Memory B cell (primary cell): ENCODE data around the gene TSR3.
A peak's percentile ranks its signal among the peaks of the same experiment; 100 is the strongest.

Experiments used
- ATAC-seq: fragments of 150-1000 bp; cut with Tn5 transposase; 2 replicates; pipeline ENCODE4 v1.10.0; 2021; ENCODE audit warnings: low read depth, mild to moderate bottlenecking, moderate library complexity
- DNase-seq, 2 donors: peaks; one replicate each; pipeline ENCODE4 v3.0.0; 2022; ENCODE audit warnings: low spot score in 2 of 2
- H3K27ac Mint-ChIP-seq: one replicate; pipeline ENCODE4 v1.8.0; 2022; ENCODE audit warnings: mild to moderate bottlenecking, moderate library complexity, mixed read lengths
- H3K27me3 Mint-ChIP-seq: one replicate; pipeline ENCODE4 v1.8.0; 2022; ENCODE audit warnings: mixed read lengths
- H3K36me3 Mint-ChIP-seq: one replicate; pipeline ENCODE4 v1.8.0; 2022; ENCODE audit warnings: mild to moderate bottlenecking, mixed read lengths
- H3K4me1 Mint-ChIP-seq: one replicate; pipeline ENCODE4 v1.8.0; 2022; ENCODE audit warnings: mixed read lengths
- H3K4me3 Mint-ChIP-seq: one replicate; pipeline ENCODE4 v1.8.0; 2022; ENCODE audit warnings: mild to moderate bottlenecking, moderate library complexity, mixed read lengths
- H3K9me3 Mint-ChIP-seq: one replicate; pipeline ENCODE4 v1.8.0; 2022; ENCODE audit warnings: mixed read lengths

The TSR3 gene

DNA sequence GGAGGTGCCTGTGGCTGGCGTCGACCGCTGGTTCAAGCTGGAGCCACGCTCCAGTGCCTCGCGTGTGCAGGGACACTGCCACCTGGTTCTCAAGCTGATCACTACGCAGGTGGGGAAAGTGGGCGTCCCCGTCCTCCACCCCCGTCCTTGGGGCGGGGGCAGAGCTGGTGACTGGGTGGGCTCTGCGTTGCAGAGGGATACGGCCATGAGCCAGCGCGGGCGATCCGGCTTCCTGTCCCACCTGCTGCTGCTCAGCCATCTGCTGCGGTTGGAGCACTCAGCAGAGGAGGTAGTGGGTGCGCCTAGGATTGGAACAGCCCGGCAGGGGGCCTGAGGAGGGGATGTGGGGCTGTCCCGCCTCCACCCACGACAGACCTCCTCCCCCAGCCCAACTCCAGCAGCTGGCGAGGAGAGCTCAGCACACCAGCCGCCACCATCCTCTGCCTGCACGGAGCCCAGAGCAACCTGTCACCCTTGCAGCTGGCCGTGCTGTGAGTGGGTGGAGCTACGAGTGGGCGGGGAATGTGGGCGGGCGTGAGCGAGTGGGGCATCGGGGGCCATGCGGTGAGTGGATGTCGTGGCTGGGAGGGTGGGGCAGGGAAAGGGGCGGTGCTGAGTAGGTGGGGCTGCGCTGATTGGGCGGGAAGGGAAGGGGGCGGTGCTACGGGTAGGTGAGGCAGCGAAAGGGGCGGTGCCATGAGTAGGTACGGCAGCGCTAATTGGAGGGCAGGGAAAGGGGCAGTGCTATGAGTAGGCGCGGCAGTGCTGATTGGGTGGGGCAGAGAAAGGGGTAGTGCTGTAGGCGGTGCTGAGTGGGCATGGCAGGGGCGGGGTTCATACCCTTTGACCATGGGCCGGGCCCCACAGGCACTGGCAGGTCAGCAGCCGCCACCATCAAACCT lies 8.9 kb downstream of the TSR3 start:
- Mint-ChIP-seq H3K4me1 (peaks cover 17% of the 10 kb centered on the region), H3K9me3 (no peaks in the 10 kb centered on the region), H3K4me3 (peak overlapping the region; percentile 49), H3K27ac (peak overlapping the region; percentile 73), H3K27me3 (no peaks in the 10 kb centered on the region), H3K36me3 (peaks cover 5% of the 10 kb centered on the region)
- peak; percentile 78 for ATAC-seq
- DNase-seq = peak; percentile 92 to 97

DNA sequence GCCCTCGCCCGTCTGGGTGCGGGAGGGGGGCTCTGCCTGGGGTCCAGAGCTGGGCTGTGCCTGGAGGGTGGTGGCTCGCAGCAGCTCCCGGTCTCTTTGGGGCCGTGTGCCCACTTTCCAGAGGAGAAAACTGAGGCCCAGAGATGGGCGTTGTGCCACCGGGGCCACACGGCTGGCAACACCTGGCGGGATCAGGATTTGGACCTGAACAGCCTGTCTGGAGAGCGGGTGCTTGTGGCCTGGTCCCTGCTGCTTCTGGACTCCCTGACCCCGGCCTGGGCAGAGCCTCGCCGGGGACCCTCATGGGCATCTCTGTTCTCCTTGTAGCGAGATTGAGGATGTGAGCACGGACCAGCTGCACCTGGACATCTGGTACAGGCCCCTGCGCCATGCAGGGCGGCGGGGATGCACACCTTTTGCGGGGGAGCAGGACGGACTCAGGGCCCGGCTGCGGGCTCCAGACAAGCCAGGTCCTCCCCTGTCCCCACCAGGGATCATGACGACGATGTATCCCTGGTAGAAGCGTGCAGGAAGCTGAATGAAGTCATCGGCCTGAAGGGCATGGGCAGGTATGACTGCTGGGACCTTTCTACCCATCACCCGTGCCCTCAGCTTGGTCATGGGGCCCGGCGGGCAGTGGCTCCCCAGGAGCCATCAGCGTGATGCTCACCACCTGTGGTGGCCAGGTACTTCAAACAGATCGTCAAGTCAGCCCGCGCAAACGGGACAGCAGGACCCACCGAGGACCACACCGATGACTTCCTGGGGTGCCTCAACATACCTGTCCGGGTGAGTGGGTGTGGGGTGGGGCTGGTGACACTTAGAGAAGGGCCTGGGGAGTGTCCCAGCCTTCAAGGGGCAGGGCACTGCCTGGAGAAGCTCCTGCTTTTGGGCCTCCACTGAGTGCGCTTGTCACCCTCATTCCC lies 9.9 kb downstream of the TSR3 start:
- H3K4me1 Mint-ChIP-seq = peaks cover 17% of the 10 kb centered on the region
- no peaks in the 10 kb centered on the region for H3K27me3 Mint-ChIP-seq
- H3K9me3 Mint-ChIP-seq = no peaks in the 10 kb centered on the region
- peak overlapping the region; percentile 73 for H3K27ac Mint-ChIP-seq
- DNase-seq (no peak), ATAC-seq (no peak)
- H3K4me3 Mint-ChIP-seq = peak overlapping the region; percentile 49
- peaks cover 3% of the 10 kb centered on the region for H3K36me3 Mint-ChIP-seq

DNA sequence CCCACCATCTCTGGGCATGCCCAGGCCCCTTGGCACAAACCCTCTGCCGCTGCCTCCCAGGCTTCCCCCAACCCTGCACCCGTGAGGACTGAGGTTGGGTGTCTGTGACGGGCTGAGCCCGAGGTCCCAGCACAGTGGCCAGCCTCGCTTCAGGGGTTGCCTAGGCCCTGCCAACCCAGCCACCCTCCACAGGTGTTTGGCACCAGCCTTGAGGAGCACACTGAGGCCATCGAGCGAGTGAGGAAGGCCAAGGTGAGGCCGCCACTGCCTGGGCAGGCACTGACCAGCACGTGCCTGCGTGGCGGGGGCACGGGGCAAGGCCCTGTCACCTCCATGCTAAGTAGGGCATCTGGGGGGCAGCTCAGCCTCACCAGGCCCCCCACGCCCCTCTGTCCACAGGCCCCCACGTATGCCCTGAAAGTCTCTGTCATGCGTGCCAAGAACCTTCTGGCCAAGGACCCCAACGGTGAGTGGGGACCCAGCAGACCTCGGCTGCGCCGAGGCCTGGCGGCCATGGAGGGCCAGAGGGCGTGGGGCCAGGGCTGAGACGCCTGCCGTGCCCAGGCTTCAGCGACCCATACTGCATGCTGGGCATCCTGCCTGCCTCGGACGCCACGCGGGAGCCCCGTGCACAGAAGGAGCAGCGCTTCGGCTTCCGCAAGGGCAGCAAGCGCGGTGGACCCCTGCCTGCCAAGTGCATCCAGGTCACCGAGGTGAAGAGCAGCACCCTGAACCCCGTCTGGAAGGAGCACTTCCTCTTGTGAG lies 10.8 kb downstream of the TSR3 start:
- no peaks in the 10 kb centered on the region for H3K9me3 Mint-ChIP-seq
- DNase-seq (peak in 1 of 2 donors; percentile 19), ATAC-seq (no peak)
- H3K4me1 Mint-ChIP-seq = peaks cover 17% of the 10 kb centered on the region
- peak overlapping the region; percentile 32 for H3K4me3 Mint-ChIP-seq
- peak overlapping the region; percentile 17 for H3K27ac Mint-ChIP-seq
- peaks cover 3% of the 10 kb centered on the region for H3K36me3 Mint-ChIP-seq
- no peaks in the 10 kb centered on the region for H3K27me3 Mint-ChIP-seq

DNA sequence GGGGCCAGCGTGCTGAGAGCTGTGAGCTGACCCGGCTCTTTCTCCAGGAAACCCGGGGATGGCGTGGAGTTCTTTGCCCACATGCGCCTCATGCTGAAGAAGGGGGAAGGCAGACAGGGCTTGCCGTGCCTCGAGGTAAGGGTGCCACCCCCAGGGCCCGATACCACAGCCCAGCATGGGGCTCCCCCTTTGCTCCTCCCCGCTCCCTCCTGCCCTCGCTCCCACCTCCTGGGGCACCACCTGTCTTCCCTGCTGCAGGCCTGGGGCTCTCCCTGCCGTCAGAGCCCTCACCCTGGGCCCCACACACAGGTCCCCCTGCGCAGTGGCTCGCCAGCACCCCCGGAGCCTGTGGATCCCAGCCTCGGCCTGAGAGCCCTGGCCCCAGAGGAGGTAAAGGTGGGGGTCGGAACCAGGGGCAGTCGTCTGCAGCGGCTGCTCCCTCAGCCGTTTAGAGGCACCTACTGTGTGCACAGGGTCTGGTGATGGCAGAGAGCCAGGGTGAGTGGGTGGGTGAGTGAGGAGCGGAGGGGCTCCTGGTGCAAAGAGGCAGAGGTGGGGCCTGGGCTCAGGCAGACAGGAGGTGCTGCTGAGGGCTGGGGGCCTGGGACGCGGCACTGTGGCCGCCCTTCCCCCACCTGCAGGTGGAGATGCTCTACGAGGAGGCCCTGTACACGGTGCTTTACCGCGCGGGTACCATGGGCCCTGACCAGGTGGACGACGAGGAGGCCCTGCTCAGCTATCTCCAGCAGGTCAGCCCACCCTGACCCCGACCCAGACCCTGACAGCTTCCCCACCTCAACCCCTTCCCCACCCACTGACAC lies 12.6 kb downstream of the TSR3 start:
- no peaks in the 10 kb centered on the region for H3K27me3 Mint-ChIP-seq
- no peaks in the 10 kb centered on the region for H3K9me3 Mint-ChIP-seq

DNA sequence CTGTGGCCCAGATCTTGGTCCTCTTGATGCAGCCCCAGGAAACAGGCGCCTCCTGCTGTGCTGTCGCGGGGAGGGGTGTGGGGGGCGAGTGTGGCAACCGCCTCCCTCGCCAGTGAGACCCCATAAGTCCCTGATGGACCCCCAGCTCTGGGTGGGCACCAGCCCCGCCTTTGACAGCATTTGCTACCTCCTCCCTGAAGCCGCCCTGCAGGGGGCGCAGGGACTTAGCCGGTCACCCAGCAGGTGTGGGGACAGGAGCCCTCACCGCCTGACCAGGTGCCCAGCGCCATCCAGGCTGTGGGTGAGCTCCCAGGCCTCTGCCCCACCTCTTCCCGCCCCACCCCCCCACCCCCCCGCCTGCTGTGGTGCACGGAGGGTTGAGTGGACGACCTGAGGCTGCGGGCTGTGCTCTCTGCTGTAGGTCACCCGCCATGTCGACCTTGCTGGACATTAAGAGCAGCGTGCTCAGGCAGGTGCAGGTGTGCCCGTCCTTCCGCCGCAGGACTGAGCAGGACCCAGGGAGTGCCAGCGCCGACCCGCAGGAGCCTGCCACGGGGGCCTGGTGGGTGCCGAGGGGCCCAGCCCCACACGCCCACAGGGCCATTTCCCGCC lies 13.5 kb downstream of the TSR3 start:
- Mint-ChIP-seq H3K36me3 (peaks cover 2% of the 10 kb centered on the region), H3K9me3 (no peaks in the 10 kb centered on the region), H3K4me1 (peaks cover 18% of the 10 kb centered on the region), H3K27ac (no peak overlapping the region), H3K4me3 (no peak overlapping the region), H3K27me3 (no peaks in the 10 kb centered on the region)
- DNase-seq = peak in 1 of 2 donors; percentile 50
- no peak for ATAC-seq

More for the DNA sequence above, 12.6 kb downstream of the TSR3 start:
- peaks cover 3% of the 10 kb centered on the region for H3K36me3 Mint-ChIP-seq
- peaks cover 20% of the 10 kb centered on the region for H3K4me1 Mint-ChIP-seq
- DNase-seq (peak in 1 of 2 donors; percentile 15), ATAC-seq (no peak)
- H3K27ac Mint-ChIP-seq = no peak overlapping the region
- no peak overlapping the region for H3K4me3 Mint-ChIP-seq

DNA sequence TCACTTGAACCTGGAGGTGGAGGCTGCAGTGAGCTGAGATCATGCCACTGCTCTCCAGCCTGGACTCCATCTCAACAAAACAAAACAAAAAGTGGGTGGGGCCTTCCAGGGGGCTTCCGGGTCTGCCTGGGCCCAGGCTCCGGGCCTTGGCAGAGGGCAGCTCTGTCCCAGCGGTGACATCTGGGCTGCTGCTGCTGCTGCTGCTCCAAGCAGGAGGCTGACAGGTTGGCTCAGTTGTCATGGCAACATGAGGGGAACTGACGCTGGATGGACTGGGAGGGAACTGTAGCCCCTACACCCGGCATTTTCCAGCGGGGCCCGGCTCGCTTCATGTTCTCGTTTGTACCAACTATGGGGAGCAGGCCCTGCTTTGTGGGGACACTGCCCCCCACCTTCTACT lies 14.2 kb downstream of the TSR3 start:
- H3K4me3 Mint-ChIP-seq = no peak overlapping the region
- no peak overlapping the region for H3K27ac Mint-ChIP-seq
- H3K27me3 Mint-ChIP-seq = no peaks in the 10 kb centered on the region
- ATAC-seq (no peak), DNase-seq (peak in 1 of 2 donors; percentile 20)
- H3K9me3 Mint-ChIP-seq = no peaks in the 10 kb centered on the region
- H3K36me3 Mint-ChIP-seq = no peaks in the 10 kb centered on the region
- peaks cover 11% of the 10 kb centered on the region for H3K4me1 Mint-ChIP-seq

DNA sequence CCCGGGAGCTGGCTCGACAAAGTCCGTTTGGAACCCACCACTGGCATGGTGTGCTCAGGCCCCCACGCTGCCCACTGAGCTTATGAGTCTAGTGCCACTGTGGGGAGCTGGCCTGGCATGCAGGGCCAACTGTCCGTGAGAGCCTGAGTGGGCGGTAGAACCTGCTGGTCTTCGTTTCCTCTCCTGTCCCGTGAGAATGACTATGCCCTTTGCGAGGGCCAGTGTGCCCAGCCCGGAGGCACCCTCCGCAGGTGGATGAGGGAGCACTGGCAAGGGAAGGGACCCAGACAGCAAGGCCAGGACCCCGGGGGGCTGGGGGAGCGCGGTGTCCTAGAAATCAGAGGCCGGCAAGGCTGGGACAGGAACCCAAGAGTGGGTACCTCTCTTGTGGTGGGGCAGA lies 15.1 kb downstream of the TSR3 start:
- Mint-ChIP-seq H3K9me3 (no peaks in the 10 kb centered on the region), H3K36me3 (no peaks in the 10 kb centered on the region), H3K4me3 (no peak overlapping the region), H3K4me1 (peaks cover 8% of the 10 kb centered on the region), H3K27ac (peak overlapping the region; percentile 14), H3K27me3 (no peaks in the 10 kb centered on the region)
- DNase-seq (peak in 1 of 2 donors; percentile 22), ATAC-seq (no peak)

DNA sequence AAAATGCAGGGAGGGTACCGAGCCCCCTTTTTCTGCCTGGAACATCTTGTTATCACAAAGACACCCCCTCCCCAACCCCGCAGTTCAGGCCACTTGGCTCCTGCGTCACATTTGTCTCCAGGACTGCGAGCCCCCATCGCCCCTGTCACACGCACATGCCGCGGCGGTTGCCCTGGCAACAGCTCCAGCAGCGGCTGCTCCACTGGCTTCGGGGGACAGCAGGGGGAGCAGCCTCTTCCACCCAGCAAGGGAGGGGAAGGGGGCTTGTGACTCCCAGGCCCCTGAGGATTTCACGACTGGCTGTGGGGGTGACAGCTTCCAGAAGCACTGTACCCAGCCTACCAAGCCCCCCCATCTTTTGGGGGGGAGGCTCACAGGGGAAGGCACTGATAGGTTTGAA lies 15.7 kb downstream of the TSR3 start:
- Mint-ChIP-seq H3K27ac (no peak overlapping the region), H3K27me3 (no peaks in the 10 kb centered on the region), H3K4me3 (peak overlapping the region; percentile 11), H3K4me1 (peaks cover 8% of the 10 kb centered on the region), H3K9me3 (no peaks in the 10 kb centered on the region), H3K36me3 (no peaks in the 10 kb centered on the region)
- DNase-seq = peak in 1 of 2 donors; percentile 33
- no peak for ATAC-seq

DNA sequence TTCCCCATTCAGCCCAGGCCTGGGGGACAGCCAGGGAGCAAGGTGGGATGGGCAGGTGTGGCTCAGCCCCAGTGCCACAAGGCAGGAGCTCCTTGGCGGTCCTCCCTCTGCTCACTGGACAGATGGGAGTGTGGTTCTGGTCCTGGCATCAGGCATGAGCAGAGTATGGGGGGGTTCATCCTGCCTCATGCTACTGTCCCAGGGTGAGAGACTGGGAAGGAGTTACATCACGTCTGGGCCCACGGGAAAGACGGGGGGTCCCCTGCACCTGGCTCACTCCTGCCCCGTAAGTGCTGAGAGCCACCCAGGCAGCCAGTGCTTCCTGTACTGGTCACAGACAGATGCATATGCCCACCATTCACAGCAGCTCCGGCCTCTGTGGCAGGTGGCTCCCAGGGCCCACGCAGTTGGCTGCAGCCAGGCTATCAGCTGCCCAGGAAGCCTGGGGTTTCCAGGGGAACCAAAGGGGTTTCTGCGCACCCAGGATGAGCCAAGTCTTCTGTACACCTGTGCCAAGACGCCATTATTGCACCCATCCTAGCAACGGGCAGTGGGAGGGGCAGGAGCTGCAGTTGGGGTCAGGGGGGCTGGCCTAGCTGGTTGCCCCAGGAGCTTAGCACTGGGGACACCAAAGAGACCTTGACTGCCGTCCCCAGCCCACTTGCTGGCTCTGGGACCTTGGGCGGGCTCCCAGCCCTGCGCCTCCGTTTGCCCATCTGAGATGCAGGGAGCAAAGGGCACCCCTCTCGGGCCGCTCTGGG lies 16.3 kb downstream of the TSR3 start:
- H3K4me3 Mint-ChIP-seq = peak overlapping the region; percentile 71
- DNase-seq (peak in 1 of 2 donors; percentile 35), ATAC-seq (peak; percentile 4)
- H3K9me3 Mint-ChIP-seq = no peaks in the 10 kb centered on the region
- no peaks in the 10 kb centered on the region for H3K36me3 Mint-ChIP-seq
- peaks cover 6% of the 10 kb centered on the region for H3K4me1 Mint-ChIP-seq
- H3K27ac Mint-ChIP-seq = peak overlapping the region; percentile 41
- no peaks in the 10 kb centered on the region for H3K27me3 Mint-ChIP-seq

DNA sequence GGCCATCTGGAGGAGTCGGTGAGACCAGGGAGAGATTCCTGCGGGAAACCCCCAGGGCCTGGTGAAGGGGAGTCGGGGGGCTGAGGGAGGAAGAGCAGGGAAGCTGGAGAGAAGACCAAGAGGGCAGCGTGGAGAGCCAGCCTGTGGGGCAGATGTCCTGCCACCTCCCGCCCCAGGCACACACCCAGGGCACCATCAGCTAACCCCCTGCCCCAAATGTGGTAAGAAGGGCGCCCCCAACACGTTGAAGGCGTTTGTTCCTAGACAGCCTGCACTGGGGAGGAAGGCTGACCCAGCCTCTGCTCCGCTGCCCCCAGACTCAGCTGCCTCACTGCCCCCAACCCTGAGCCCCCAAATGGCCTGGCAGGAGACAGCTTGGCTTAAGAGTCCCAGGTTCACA lies 16.9 kb downstream of the TSR3 start:
- H3K36me3 Mint-ChIP-seq = no peaks in the 10 kb centered on the region

DNA sequence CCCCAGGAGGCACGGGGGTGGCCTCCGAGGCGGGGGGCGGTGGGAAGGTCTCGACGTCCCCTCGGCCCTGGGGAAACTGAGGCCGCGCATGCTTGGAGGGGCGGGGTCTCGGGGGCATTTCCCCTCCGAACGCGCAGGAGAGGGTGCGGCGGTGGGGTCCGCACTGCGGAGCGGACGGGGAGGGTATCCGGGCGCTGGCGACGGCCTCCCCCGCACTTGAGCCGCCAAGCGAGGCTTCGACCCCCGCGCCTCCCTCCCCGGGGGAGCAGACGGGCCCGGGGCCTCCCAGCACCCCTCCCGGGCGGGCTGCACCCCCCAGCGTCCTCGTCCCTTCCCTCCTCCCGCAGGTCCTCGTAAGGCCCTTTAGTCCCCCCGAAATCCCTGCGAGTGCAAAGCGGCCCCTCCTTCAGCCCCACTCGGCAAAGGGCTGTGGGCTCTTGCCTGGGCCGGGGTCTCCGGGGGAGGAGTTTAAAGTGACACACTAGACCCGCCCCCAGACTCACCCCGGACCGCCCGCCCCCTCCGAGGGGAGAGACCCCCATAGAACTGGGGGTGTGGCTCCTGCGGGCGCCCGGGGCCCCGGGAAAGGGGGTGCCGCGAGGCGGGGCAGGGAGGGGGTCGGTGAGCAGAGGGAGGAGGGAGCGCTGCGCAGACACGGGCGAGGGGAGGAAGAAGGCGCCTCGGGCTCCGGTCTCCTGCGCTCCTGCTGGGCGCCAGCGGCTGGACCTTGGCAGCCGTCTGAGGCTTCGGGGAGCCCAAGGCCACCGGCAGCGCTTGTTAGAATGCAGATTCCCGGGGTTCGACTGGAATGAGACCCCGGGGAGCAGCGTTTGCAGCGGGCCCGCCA lies 17.6 kb downstream of the TSR3 start:
- H3K4me3 Mint-ChIP-seq = peak overlapping the region; percentile 71

More for the DNA sequence above, 16.9 kb downstream of the TSR3 start:
- peaks cover 6% of the 10 kb centered on the region for H3K4me1 Mint-ChIP-seq
- peak in 1 of 2 donors; percentile 44 for DNase-seq
- H3K4me3 Mint-ChIP-seq = peak overlapping the region; percentile 71
- no peaks in the 10 kb centered on the region for H3K27me3 Mint-ChIP-seq
- H3K27ac Mint-ChIP-seq = peak overlapping the region; percentile 41
- no peaks in the 10 kb centered on the region for H3K9me3 Mint-ChIP-seq
- no peak for ATAC-seq

More for the DNA sequence above, 17.6 kb downstream of the TSR3 start:
- H3K36me3 Mint-ChIP-seq = no peaks in the 10 kb centered on the region
- DNase-seq (peak in 1 of 2 donors; percentile 42), ATAC-seq (no peak)
- peaks cover 6% of the 10 kb centered on the region for H3K4me1 Mint-ChIP-seq
- no peak overlapping the region for H3K27ac Mint-ChIP-seq
- H3K27me3 Mint-ChIP-seq = no peaks in the 10 kb centered on the region
- H3K9me3 Mint-ChIP-seq = no peaks in the 10 kb centered on the region
